Stimulated activated CD8-positive, alpha-beta memory T cell treated with anti-CD3 and anti-CD28 coated beads, Interleukin-7, amount 100 ng/mL, for 1 hour (primary cell): ENCODE data around the gene PGM2.
A peak's percentile ranks its signal among the peaks of the same experiment; 100 is the strongest.

Experiments
- DNase-seq, 2 donors: peaks; one replicate each; pipeline ENCODE4 v3.0.0-alpha.2; 2020; ENCODE audit warnings: low read depth in 2 of 2

The PGM2 gene

DNA sequence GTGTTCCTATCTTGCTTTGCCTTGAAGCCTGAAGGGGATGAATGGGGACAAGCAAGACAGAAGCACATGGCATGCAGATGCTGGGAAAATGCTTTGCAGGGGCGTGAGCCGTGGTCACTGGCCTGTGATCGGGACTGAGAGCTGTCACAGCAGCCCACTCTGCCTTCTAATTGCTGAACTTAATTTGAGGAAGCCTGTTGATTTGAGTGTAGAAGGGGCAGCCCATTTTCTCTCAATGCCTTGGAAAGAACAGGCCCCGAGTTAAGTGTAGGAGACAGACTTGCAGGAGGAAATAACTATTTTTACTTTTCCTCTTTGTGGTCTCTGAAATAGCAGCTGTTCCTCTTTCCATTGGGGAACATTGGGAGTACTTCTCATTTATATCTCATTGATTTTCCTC lies 38.3 kb downstream of the PGM2 start:
- DNase-seq = no peak

DNA sequence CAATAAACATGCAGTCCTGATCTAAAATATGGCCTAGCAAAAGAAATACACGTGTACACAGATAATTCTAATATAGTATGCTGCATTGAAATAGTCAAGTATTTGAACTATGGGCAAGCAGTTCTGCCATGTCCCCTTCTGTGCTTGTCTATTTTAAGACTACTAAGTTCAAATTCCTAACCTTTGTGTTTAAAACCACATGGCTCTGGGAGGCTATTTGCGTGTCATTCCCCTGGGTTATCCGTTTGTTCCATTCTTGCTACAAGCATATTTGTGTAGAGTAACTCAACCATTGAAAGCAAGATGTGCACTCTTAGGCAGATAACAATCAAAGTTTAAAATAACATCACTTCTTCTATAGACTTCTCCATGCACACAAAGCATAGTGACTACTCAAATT lies 39.0 kb downstream of the PGM2 start:
- DNase-seq = no peak

DNA sequence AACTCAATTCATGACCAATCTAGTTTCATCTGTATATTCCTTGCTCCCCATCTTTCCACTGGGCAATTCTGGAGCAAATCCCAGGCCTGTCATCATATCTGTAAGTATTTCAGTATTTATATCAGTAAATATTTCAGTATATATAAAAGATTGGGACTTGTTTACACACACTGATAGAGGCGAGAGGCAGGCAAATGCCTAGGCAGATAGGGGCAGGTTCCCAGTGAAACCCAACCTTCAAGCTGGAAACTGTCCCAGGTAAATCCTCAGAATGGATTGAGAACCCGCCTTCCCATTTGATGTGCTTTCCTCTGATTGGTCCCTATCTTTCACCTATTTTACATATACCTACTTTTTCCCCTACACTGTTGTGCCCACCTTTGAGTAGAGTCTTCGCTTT lies 40.6 kb downstream of the PGM2 start:
- no peak for DNase-seq

DNA sequence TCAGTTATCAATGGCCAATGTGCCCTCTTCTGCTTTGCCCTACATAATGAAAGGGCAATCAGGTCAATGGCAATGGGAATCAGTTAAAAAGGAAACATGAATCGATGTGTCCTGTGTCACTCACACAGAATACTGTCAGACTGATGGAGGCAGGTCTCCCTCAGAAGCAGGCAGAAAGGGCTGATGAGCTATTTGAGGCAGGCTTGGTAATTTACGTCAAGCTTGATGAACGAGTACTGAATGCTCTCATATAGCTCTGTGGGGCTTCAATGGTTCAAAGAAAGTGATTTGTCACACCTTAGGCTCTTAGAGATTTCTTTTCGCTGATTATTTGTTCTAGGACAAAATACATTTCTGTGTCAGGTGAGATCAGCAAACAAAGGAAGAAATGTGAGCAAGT lies 41.8 kb downstream of the PGM2 start:
- no peak for DNase-seq

DNA sequence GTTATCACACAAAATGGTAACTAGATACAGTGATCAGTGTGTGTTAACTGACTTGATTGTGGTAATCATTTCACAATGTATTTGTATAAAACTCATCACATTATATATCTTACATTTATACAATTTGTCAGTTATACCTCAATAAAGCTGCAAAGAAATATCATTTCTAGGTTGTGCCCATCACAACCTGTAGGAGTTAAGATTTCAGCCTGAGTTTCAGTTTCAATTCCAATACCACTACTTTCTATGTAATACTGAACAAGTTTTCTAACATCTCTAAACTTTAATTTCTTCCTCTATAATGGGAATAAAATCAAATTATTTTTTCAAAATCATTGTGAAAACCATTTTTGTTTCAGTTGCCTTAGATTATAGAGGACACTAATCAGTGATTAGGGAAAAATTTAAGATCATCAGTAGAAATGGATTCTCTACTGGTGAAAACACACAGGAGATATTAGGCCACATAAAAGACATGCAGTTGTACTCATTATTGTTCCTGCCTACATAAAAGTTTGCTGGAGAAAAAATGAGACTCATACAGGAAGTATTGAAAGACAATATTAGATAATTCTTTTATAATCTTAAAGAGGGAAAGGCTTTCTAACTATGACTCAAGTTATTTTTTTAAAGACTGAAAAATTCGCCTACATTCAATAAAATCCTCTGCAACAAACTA lies 46.0 kb downstream of the PGM2 start:
- no peak for DNase-seq

DNA sequence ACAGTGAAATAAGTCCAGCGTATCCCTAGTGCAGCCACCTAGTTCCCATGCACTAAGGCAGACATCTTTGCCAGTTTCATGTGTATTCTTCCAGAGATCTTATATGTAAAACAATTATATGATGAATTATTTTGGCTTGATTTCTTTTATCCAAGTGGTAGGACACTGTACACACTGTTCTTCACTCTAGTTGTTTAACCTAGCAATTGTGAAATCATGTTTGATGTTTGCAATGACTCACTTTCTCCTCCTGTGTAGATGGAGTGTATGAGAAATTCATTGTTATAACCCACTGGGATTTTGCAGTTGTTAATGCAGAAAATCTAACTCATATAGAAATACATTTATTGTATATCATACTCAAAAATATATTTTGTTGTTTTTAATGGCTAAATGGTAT lies 46.9 kb downstream of the PGM2 start:
- no peak for DNase-seq

DNA sequence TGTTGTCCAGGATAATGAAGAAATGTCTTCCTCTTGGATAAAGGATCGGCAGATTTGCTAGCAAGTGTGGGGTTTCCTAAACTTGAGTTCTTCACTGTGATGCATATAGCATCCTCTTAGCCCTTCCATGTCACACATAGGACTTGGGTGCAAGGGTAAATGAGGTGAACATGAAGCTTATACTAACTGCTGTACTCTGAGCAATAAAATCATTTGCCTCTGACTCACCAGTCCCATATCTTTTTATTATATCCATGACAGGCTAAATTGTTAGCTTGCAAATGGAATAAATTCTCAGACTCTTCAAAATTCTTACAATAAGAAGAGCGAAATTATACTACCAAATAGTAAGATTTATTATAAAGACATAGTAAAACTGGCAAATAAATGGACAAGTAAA lies 49.7 kb downstream of the PGM2 start:
- DNase-seq = no peak

DNA sequence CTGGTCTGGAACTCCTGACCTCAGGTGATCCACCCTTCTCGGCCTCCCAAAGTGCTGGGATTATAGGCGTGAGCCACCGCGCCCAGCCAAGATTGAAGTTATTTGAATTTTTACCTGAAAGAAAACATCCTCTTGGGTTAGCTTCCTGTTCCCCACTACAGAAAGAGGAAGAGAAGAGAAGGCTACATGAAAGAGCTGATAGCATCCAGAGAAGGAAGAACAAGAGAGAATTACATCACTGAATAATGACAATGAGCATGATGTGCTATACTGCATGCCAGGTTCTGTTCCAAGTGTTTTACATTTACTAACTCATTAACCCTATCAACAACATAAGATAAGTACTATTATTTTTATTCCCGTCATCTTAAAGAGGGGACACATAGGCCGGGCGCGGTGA lies 52.9 kb downstream of the PGM2 start:
- no peak for DNase-seq

DNA sequence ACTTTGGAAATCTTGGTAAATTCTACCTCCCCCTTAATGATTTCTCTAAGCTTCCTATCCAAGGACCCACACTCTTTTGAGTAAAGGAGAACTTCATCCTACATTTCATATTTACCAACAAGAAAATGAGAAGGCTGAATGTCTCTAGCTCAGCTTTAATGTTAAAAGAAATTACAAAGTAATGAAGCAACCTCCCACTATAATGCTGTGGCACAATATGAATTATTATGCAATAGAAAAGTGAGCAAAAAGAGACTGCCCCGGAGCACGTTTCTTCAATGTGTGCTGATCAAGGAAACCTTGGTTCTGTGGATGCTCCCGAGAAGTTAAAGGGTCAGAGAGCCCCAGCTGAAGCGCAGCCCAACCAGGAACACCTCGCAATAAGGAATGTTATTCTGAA lies 55.3 kb downstream of the PGM2 start:
- no peak for DNase-seq

DNA sequence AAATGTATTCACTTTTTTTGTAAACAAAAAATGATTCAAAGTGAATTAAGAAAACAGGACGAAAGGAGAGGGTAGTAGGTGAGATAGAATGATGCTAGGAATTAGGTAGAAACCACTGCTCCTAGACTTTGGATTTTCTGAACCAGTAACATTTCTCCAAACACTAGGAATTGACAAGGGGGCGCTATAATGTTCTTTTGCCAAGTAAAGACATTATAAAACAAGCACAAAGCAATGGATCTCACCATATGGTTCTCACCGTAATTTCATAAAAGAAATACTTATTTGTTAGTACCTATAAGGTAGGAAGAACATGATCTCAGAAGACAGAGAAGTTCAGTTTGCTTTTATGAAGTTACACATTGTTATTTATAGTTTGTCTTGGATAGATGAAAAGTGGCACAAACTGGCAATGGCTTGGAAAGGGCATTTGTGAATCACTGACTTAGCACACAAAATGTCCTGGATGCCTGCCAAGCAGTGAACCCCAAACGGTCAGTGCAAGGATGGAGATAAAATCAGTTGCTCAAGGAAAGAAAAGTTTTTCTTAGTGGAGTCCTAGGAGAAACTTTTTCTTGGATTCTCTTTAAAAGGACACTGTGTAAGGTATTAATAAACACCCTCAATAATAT lies 56.3 kb downstream of the PGM2 start:
- DNase-seq = no peak

DNA sequence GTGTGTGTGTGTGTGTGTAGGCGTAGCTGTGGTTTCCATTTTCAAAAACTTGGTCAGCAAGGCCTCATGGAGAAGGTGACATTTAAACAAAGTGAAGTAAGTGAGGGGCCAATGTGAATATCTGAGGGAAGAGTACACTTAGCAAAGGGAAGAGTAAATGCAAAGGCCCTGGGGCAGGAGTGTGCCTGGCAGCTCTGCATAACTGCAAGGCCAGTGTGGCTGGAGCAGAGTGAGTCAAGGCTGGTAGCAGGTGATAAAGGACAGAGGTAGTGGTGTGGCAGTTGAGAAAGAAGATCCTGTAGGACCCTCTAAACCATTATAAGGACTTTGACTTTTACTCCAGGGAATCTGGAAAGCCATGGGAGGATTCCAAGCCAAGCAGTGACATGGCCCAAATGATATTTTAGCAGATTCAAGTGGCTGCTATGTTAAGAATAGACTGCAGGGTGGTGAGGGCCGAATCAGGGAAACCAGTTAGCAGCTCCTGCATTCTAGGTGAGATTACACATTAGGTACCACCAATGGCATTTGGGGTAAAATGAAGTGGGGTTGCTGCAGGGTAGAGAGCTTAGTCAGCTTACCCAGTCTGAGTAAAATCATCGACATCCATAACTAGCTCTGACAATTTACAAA lies 58.5 kb downstream of the PGM2 start:
- DNase-seq = no peak

DNA sequence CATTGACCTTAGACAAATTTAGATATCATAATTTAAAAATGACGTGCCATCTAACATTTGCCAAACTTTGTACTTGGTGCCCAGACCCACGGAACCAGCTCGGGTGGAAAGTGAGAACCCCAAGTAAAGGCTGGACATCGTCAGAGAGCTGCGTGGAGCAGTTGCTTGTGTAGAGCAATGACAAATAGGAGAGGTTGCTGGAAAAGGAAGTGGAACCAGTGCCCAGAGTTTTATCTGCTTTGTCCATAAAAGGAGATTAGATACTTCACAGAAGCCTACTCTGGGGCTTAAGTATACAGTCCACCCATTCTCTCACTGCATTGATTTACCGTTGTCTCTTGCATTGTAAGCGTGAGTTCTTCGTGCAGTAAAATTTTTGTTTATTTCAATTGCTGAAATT lies 59.0 kb downstream of the PGM2 start:
- no peak for DNase-seq

DNA sequence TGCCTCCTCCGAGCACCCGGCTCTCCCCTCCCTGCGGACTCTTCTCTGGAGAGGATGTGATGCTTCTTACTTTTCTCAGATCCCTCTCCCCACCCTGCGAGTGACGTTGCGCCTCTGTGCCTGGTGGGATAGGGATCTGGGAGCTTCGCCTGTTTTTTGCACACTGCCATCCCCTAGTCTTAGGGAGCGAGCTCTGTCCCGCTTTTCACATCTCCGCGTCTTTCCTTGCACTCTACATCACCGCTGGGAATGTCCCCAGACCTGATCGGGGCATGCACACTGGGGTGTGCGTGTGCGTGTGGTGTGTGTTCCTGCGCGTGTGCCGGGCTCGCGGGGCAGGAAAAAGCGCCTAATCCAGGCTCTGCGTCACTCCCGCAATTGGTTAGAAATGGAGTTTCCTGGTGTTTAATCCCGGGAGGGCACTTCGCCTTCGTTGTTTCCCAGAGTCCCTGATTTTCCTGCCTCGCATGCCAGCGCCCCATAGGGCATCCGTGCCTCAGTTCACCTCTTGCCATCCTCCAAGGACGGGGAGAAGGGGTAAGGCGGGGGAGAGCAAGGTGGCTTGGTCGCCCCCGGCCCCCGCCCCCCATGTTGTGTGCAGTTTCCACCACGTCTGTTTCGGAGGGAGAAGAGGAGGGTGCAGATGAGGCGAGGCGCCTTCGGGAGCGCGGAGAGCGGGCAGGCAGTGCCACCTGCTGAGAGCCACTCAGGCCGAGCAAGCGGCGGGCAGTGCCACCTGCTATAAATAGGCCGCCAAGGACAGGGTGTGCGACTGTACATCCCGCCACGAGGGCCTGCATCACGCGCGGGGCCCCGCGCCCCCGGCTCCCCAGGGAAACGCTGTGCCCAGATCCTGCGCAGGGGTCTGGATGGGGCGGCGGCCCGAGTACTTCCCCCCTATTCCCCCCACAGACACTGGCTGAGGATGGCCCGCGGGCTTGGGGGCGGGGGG lies 63.6 kb downstream of the PGM2 start:
- DNase-seq = peak in 1 of 2 donors; percentile 2

DNA sequence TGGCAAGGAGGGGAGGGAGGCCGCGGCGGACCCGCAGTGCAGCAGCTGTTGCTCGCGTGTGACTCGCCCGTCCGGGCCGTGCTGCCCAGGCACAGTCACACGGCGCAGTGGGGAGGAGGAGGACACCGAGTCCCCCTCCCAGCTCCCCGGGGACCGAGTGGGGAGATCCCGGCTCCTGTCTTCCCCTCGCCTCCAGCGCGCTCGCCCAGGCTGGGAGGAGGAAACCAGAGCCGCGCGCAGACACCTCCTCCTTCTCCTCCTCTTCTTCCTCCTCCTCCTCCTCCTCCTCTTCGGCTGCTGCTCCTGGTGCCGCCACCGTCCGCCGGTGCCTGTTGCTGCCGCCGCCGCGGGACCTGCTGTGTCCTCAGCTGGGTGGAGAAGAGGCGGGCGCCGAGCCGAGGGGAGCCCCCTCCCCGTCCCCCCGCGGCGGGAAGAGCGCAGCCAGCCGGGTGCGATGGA lies 64.3 kb downstream of the PGM2 start, which contains the start of gene TBC1D1:
TBC1D1 (plus strand) TSS at position 284 of the 459 bp plus-strand sequence. CDS start 11,012 bp downstream, outside the sequence.
- peak in 1 of 2 donors; percentile 9 for DNase-seq

DNA sequence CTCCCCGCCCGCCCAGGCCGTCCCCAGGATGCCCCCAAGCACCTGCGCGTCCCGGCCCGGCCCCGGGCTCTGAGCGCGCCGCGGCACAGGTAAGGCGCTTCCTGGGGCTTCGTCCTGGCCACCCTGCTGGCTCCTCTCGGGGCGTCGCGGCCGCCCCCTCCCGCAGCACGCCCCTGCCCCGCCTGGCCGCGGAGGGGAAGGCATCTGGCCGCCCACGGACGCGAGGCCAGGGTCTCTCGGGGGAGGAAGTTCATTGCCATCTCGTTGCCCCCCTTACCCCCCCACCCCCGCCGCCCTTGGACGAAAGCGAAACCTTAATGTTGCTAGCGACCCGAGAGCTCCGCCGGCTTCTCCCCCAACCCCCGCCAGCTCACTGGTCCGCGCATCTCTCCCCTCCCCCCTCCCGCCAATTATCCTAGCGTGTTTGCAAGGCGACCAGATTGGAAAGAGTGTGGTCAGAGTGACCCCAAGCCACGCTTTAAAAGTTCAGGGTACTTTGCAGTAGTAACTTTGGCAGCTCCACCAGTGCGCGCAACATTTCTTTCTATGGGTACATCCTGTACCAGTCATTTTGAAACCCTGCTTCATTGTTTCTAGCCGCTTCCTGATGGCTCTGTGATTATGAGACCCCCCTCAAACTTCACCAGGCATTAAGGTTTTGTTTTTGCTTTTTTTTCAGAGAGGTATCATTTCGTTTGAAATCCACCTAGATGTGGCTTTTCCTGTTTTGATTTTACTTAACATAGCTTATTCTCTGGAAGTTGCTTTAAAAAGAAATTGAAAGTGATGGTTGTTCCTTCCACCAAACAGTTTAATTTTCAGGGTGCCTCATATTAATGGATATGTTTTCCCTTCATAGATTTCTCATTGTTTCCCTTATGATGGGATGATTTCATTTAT lies 65.0 kb downstream of the PGM2 start:
- peak; percentile 5 to 8 for DNase-seq

DNA sequence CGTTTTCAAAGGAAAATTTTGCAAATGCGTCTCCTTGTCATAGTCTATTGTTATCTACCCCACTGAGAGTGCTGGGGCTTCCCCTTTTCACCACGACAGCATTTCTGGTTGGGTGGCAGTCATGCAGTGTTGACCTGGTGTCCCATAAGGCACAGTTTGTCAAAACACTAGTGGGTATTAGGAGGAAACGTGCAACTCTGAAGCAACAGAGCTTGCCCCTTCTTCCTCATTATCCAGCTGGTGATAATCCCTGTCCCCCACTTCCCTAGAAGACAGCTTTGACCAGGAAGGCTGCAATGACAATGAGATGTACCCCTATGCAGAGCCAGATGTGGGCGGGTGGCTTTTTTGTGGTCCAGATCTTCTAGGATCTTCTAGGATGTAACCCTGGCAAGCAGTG lies 66.2 kb downstream of the PGM2 start:
- peak in 1 of 2 donors; percentile 19 for DNase-seq

DNA sequence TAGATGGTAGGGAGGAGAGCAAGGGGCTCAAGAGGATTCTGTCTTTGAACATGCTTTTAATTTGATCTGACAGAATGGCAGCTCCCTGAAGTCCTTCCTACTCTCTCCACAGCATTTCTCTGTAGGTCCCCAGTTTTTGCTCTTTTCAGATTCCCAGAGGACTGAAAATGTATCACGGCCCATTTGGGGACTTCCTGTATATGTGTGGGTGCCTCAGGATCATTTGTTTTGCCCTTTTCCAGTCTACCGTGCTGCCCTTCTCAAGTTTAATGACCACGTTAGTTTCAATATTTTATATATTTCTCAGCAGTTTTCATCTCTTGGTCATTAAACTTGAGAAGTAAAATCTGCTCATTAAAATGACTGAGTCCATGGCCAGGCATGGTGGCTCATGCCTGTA lies 66.7 kb downstream of the PGM2 start:
- DNase-seq = no peak

DNA sequence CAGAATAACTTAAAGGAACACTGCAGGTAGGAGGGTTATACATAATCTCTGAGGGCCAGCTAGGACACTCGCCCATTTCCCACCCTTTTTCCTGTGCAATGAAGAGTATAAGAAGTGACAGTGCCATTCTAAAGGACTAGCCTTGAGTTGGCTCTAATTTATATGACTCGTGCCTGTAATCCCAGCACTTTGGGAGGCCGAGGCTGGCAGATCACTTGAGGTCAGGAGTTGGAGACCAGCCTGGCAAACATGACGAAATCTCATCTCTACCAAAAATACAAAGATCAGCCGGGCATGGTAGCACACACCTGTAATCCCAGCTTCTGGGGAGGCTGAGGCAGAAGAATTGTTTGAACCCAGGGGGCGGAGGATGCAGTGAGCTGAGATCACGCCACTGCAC lies 68.8 kb downstream of the PGM2 start:
- DNase-seq = no peak

DNA sequence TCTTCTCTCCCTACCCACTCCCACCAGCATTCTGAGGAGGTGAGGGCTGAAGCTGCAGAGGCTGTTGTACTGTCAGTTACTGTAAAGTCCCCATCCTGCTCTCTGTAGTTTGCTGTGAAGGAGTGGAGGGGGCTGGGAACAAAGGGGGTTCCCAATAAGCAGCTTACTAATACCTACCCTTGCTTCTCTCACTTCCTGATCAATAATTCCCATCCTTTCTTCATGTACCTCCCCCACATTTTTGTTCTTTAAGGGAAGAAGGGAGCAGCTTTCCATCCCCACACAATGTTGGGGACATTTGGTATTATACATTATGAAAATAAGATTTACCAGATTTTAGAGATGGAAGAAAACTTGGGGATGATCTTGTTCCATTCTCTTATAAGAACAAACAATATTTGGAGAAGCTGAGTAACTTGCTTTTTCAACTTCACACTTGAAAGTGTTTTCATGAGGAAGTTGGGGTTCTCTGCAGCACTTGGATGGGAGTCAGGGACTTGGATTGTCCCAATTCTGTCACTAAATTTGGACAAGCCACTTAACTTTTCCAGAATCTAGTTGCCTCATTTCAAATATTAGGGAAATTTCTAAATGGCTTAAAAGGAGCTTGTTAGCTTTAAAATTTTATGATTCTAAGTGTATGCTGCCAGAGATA lies 69.8 kb downstream of the PGM2 start:
- DNase-seq = no peak

DNA sequence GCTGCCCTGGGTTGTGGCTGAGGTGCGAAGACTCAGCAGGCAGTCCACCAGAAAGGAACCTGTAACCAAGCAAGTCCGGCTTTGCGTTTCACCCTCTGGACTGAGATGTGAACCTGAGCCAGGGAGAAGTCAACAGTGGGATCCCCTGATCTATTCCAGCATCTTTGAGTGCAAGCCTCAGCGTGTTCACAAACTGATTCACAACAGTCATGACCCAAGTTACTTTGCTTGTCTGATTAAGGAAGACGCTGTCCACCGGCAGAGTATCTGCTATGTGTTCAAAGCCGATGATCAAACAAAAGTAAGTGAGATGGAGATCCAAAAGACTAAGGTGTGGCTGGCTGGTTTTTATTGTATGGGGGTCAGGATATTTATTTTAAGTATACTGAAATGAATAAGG lies 75.7 kb downstream of the PGM2 start:
- DNase-seq = no peak
